Posterior vena cava (tissue), 2 donors: ENCODE measurements around the gene ADD3. TPM values are rescaled to one million over a fixed set of nuclear protein-coding genes. Genes with fewer than 3 reads are reported as not detected.
"Not testable (repeated sequence)": the region's sequence is repeated elsewhere in the genome, so short reads cannot be mapped to it uniquely, and the experiment has no call there.

Experiments
- DNase-seq: peaks from one replicate; pipeline ENCODE4 v3.0.0-alpha.2; 2020; ENCODE audit warnings: low spot score
- intact Hi-C, 2 donors: fragments of 100-400 bp; cut with DNase I; formaldehyde crosslinking; loops; one replicate each; pipeline versions ENCODE4 v1.14.1 to v1.14.2; 2022 to 2023
- total RNA-seq, 2 donors: library from RNA; stranded (reverse); fragmentation: NEBNext Ultra II Directional; extraction: Animal tissue kit (Norgen Biotek cat#: 25700); gene quantifications; one replicate each; pipeline ENCODE4 v1.2.1, GENCODE V29; 2021
- donor health status: DM: yes; HTN: yes; CAD: no.
- donor health status: DM: yes; HTN: yes; CAD: no.

Gene ADD3
- total RNA-seq, 2 donors from 2014 or later = 95.0 to 116 TPM

GRCh38 chr10:109974504-109975191, 33.1 kb upstream of the ADD3 start:
- no peak for DNase-seq
- intact Hi-C loops = no loop called here

- intact Hi-C loops = no loop called here
- no peak for DNase-seq
Measured at GRCh38 chr10:109975244-109976190, 32.3 kb upstream of the ADD3 start.

GRCh38 chr10:109976681-109977080, 31.1 kb upstream of the ADD3 start:
- DNase-seq = no peak
- intact Hi-C loops = no loop called here

- DNase-seq = no peak
- intact Hi-C loops = no loop called here
Measured at GRCh38 chr10:109977382-109977806, 30.4 kb upstream of the ADD3 start.

- DNase-seq = no peak
- intact Hi-C loops = no loop called here
Measured at GRCh38 chr10:109978481-109978880, 29.3 kb upstream of the ADD3 start.

- intact Hi-C loops = no loop called here
- DNase-seq = no peak
Measured at GRCh38 chr10:109979215-109979614, 28.6 kb upstream of the ADD3 start.

GRCh38 chr10:109981650-109982049, 26.1 kb upstream of the ADD3 start:
- no peak for DNase-seq
- intact Hi-C loops = no loop called here

- intact Hi-C loops = no loop called here
- no peak for DNase-seq
Measured at GRCh38 chr10:109982123-109982522, 25.7 kb upstream of the ADD3 start.

- no peak for DNase-seq
- intact Hi-C loops = no loop called here
Measured at GRCh38 chr10:109982812-109983211, 25.0 kb upstream of the ADD3 start.

- DNase-seq = no peak
- intact Hi-C loops = no loop called here
Measured at GRCh38 chr10:109984013-109984412, 23.8 kb upstream of the ADD3 start.

GRCh38 chr10:109985768-109986167, 22.0 kb upstream of the ADD3 start:
- DNase-seq, intact Hi-C loops: not testable (repeated sequence)

- DNase-seq = no peak
- intact Hi-C loops = no loop called here
Measured at GRCh38 chr10:109987452-109988211, 20.2 kb upstream of the ADD3 start.

- intact Hi-C loops = no loop called here
- no peak for DNase-seq
Measured at GRCh38 chr10:109988212-109988596, 19.6 kb upstream of the ADD3 start.

GRCh38 chr10:109991266-109991855, 16.4 kb upstream of the ADD3 start:
- intact Hi-C loops = no loop called here
- DNase-seq = no peak

GRCh38 chr10:109992485-109992884, 15.3 kb upstream of the ADD3 start:
- intact Hi-C loops = no loop called here
- DNase-seq = no peak

GRCh38 chr10:109993551-109994330, 14.0 kb upstream of the ADD3 start:
- intact Hi-C loops = no loop called here
- no peak for DNase-seq

- intact Hi-C loops = no loop called here
- DNase-seq = no peak
Measured at GRCh38 chr10:109994711-109995577, 12.8 kb upstream of the ADD3 start.

- intact Hi-C loops = no loop called here
- no peak for DNase-seq
Measured at GRCh38 chr10:109995595-109995994, 12.2 kb upstream of the ADD3 start.
